Activated CD8-positive, alpha-beta memory T cell treated with anti-CD3 and anti-CD28 coated beads, Interleukin-2, amount 50 U/mL, for 1 hour (primary cell): Measurements from ENCODE around the gene ITPRIPL2.

Experiments used
- DNase-seq: peaks from one replicate; pipeline ENCODE4 v3.0.0-alpha.2; 2020; ENCODE audit errors: extremely low read depth

Gene ITPRIPL2

DNA sequence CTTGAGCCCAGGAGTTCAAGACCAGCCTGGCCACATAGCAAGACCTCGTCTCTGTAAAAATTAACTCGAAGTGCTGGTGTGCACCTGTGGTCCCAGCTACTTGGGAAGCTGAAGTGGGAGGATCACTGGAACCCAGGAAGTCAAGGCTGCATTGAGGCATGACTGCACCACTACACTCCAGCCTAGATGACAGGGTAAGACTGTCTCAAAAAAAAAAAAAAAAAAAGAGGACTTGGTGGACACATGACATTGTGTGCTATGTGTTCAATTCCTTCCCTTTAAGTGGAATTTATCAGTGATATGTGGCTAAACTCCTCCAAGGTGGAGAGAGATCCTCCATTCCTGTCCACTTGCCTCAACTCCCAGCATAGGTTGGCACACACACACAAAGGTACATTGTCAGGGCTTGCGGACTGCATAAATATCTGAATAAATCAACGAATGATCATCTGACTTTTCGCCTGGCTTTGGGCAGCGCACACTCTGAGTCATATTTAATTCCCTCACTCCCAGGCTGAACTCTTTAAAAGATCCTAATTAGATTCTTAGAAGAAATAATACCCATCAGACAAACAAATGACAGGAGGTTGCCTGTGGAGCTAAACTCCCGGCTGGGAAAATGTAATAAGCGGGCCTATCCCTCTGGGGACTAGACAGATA, 29.3 kb downstream of the ITPRIPL2 start:
- DNase-seq = no peak

DNA sequence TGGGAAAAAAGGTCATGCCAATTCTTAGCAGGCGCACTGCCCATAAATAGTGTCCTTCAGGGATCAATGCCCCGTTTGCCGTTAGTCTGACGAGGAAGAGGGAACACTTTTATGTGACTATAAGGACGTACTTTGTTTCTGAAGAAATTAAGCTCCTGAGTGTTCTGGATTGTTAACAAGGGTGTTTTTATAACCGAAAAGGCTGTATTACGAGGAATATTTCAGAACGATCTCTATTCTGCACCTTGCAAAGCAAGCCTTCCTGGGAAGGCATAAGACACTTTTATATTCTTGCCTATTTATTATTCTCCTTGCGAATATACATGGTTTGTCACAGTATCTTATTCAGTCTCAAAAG, 29.8 kb downstream of the ITPRIPL2 start:
- DNase-seq = no peak

DNA sequence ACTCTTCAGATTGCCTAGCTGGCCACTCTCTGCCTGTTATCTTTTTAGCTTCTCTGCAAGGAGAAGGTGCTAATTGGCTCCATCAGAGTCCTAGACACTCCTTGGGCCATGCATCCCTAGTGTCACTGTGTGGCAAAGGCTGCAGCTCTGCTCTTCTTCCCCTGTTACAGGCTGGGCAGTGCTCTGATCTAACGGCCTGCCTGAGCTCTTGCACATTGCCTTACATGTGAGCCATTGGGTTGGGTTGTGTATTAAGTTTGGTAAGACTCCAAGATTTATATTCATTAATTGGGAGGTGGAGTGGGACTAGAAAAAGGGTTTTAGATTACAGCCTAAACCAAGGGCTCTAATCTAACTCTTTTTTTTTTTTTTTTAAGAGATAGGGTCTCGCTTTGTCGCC, 31.2 kb downstream of the ITPRIPL2 start:
- no peak for DNase-seq

DNA sequence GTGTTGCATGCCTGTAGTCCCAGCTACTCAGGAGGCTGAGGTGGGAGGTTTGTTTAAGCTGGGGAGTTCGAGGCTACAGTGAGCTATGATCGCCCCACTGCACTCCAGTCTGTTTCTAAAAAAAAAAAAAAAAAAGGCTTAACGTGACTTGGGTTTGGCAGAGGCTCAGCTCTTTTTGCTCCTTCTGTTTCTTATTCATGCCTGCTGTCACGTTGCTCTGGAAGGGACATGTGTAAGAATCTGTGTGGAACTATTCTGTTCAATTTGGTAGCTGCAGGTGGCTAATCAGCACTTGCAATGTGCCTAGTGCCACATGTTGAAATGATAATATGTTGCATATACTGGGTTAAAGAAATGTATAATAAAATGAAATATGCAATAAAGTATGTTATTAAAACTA, 33.4 kb downstream of the ITPRIPL2 start:
- DNase-seq = no peak

DNA sequence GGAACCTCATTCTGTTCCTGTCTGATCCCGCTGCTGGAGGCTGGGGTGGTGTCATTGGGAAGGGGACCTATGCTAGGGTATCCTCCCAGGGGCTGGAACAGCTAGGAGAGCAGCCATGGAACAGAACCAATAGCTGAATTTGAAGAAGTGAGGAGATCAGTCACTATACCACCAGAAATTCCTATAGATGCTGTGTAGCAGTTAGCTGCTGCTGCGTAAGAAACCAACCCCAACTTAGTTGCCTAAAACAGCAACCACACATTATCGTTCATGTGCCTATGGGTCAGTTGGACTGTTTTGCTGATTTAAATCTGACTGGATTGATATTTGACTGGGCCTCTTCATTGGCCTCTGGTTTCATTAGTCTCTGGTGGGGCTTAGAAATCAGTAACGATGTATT, 33.9 kb downstream of the ITPRIPL2 start:
- no peak for DNase-seq

DNA sequence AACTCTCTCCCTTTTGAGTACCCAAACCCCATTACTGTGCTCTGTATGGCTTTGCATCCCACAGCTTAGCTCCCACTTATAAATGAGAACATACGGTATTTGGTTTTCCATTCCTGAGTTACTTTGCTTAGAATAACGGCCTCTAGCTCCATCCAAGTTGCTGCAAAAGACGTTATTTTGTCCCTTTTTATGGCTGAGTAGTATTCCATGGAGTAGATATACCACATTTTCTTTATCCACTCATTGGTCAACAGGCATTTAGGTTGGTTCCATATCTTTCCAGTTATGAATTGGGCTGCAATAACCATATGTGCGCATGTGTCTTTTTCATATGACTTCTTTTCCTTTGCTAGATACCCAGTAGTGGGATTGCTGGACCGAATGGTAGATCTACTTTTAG, 34.4 kb downstream of the ITPRIPL2 start:
- no peak for DNase-seq

DNA sequence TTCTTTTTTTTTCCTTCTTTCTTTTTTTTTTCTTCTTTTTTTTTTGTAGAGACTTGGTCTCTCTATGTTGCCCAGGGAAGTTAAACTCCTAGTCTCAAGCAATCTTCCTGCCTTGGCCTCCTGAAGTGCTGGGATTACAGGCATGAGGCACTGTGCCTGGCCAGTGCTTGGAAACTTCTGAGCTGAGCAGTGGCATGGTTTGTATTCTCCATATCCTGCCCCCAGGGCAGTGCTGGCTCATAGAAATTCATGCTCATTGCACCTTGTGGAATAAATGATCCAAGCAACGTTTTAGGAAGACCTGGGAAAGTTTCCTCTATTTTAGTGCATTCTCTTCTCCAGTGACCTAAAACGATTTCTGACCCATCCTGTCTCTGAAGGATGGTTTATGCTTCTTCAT, 37.5 kb downstream of the ITPRIPL2 start:
- DNase-seq = no peak

DNA sequence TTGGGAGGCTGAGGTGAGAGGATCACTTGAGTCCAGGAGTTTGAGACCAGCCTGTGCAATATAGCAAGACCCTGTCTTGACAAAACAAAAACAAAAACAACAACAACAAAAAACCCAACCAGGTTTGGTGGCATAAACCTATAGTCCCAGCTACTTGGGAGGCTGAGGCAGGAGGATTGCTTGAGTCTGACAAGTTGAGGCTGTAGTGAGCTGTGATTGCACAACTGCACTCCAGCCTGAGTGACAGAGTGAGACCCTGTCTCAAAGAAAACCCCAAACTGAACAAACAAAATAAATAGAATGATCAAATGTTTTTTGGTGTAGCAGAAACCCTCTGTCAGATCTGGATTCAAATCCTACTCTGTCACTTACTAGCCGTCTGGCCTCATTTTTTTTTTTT, 38.3 kb downstream of the ITPRIPL2 start:
- no peak for DNase-seq

DNA sequence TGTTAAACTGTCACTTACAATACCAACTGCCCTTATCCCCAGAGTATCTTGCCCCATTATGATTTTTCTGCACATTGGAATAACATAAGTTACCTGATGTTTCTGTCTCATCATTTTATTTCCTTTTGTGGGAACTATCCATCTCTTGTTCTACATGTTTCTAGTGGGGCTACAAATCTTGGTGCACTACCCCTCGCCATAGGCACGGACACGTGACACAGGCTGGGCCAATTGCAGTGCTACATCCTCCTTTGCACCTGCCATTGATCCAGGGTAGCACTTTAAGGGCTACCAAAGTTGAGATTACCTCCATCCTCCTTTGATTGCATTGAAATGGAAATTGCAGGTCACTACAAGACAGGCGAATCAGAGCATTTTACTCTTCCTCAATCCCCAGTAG, 40.1 kb downstream of the ITPRIPL2 start:
- no peak for DNase-seq

DNA sequence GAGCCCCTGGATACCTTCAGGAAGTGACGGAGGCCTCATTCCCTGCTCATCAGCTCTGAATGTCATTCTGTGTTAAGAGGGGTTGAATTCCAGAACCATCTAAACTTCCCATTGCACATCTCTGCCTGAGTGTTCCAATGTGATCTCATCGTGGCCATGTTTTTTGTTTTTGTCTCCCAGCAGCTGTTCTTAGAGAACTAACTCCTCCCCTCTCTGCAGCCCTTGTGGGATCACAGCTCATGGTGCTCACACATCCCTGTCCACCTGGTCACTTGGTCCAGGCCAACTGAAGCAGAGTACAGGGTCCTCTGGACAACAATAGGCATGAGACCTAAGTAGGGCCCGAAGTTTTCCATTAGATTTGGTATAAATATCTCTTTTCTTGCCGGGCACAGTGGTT, 48.3 kb downstream of the ITPRIPL2 start:
- no peak for DNase-seq

DNA sequence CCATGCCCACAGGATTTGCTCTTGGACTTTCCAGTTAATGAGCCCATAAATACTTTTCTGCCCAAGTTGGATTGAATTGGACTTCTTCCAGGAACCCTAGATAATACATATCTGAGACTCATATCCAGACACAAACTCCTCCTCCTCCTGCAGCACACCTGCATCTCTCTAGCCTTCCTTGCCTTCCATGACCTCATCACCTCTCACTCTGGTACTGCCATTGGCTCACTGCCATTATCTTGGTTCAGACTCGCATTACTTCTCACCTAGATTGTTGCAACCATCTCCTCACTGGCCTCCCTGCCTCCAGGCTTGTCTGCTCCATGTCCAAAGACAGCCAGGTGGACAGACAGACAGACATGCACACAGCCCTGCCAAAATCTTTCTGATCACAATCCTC, 49.5 kb downstream of the ITPRIPL2 start:
- DNase-seq = no peak

DNA sequence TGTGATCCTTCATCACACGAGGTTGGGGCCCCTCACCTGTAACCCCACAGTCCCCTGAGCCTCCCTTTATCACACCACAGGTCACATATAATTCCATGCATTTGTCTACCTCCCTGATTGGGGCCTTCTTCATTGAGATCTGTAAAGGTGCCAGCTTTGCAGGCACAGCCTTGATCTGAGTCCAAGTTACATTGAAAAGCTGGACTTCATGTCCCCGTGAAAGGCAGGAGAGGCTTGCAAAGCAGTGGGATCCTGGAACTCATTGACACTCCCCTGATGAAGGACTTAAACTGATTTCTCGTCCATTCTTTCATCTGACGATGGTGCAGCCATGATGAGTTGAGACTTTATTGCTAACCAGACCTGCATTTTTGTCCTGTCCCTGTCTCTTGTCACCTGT, 50.5 kb downstream of the ITPRIPL2 start:
- no peak for DNase-seq

DNA sequence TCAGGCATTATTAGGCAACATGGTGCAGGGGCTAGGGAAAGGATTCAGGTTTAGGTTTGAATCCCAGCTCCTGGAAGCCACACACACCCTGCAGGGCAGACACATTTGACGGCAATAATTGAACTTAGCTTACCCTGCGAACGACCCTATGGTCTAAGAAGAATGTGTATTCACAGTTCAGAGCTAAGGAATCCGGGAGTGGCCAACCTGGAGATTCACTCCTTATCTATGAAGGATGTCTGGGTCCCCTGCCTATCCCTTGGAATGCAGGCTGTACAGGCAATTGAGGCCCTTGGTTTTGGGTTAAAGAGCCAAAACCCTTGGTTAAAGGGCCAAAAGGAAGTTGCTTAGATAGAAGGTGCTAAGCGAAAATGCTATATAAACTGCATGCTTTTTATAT, 51.3 kb downstream of the ITPRIPL2 start:
- no peak for DNase-seq

DNA sequence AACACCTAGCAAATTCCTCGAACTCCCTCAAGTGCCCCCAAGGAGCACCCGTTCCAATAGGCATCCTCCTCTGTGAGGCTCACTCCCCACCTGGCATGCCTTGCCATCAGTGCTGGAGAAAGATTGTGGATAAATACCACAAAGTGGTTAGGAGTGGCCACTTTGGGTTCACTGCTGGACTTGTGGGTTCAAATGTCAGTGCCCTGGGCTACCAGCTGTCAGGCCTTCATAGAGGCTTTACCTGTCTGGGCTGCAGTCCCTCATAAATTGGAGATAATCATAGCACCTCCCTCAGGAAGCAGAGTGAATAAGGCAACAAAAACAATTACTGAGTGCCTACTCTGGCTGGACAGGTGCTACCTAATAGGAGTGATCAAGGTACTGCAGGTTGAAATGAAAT, 52.7 kb downstream of the ITPRIPL2 start:
- DNase-seq = no peak

DNA sequence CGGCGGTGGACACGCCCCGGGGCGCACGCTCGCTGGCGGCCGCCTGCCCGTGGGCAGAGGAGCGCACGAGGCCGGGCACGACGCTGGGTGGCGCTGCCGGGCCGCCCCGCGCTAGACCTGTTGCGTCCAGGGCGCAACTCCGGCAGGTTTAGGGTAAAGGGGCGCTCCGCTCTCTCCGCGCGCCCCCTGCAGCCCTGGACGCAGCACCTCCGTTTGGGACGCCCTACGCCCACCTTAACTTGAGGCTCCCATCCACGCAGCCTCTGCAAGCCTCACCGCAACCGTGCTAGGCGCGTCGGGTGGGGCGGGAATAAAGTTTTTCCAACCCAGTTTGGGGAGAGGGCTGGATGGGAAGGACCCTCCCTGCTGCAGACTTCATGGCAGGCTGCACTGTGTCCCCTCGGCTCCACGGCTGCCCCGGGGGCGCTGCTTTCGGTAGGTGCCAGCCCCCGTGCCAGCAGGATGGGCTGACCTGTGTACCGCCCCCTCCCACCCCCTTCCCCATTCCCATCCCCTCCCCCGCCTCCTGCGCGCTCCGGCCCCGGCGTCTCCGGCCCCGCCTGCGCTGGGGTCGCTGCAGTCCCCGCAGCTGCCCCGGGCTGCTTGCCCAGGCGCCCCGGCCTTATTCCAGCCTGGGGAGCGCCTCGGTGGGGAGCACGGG, 54.1 kb downstream of the ITPRIPL2 start, which contains the start of gene SYT17:
SYT17 (plus strand) TSS at position 531 of the 661 bp plus-strand sequence. CDS start 407 bp downstream, outside the sequence.
- DNase-seq = no peak

DNA sequence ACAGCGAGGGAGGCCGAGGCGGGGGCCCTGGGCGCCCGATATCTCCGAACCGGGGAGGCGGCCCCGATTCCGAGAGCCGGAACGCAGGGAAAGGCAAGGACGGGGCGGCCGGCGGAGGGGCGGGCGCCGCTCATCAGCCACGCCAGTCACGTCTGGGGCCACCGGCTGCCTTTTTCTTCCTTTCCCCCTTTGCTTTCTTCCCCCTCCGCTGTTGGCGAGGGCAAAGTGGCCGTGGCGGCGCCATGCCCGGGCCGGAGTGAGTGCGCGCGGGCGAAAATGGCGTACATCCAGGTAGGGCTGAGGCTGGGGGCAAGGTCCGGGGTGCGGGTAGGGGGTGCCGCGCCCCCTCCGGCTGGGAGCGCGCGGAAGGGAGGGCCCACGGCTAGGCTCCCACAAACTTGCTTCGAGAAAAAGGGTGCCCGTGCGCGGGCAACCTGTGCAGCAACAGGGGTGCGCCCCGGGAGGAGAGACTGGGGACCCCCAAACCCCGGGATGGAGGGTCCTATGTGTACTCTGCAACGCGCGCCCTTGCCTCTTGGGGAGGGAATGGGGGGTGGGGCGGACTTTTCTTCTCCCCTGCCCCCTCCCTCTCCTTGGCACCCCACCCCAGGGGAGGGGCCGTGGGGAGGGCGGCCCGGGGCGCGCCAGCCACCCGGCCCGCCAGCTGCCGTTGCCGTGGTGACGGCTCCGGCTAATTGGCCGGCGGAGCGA, 54.8 kb downstream of the ITPRIPL2 start:
- DNase-seq = no peak

DNA sequence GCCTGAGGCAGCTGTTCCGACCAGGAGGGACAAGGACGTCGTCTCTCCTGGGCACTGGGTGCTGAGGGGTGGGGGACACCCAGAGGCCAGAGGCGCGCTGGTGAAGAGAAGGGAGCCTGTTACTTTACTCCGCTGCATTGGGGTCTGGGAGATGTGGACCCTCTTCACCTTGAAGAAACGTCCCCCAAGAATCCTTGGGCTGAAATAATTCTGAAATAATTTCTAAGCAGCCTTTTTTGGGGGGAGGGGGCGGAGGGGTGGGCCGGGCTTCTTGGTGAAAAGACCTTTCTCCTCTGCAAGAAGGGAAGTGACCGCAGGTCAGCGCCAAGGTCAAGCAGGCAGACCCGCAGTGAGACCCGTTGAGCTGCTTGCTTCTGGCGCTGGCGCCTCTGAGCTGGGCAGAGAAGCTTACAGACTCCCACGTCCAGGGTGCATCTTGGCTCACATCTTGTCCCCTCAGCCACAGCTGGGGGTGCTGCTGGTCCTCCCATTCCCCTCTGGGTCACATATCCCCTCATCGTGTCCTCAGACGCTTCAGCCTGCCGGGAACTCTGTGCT, 55.4 kb downstream of the ITPRIPL2 start:
- DNase-seq = no peak

DNA sequence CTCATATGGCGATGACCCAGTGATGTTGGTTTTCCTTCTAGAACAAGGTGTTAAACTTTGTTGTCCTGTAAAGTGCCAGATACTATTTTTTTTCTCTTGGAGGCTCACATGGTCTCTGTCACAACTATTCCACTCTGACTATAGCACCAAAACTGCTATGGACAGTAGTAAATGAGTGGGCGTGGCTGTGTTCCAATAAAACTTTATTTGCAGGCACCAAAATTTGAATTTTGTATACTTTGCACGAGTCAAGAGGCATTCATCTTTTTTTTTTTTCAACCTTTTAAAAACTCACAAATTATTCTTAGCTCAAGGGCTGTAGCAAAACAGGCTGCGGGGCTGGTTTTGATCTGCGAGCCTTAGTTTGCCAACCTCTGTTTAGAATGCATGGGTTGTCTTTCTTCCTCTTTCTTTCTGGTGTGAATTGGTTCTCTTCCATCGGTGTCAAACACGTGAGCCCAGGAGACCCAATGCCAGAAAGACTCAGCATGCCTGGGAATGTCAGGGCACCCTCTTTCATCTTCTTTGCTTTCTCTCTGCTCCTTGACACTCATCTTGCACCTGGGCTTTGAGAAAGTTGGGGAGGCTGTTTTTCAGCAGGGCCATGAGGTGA, 56.4 kb downstream of the ITPRIPL2 start:
- DNase-seq = no peak
